C4-2B (cell line): ENCODE measurements around the gene TMEM61.
"Not testable (repeated sequence)": the region's sequence is repeated elsewhere in the genome, so short reads cannot be mapped to it uniquely, and the experiment has no call there.

ENCODE experiments used
- CTCF ChIP-seq: fragments of 450-650 bp; conservative IDR thresholded peaks from 2 replicates; pipeline ENCODE4 v1.5.1; 2017; ENCODE audit warnings: mild to moderate bottlenecking
- ZFX ChIP-seq: fragments of 450-650 bp; IDR thresholded peaks from 2 replicates; pipeline ENCODE4 v1.6.1; 2017

- TF ChIP-seq CTCF = peak; percentile 26
- TF ChIP-seq ZFX = not testable (repeated sequence)
These were observed 41.5 kb upstream of the TMEM61 start for GRCh38 chr1:54938955-54939354.
